Measurements from ENCODE around the gene KRTAP9-1.
A peak's percentile ranks its signal among the peaks of the same experiment; 100 is the strongest.
"Not testable (repeated sequence)": the region's sequence is repeated elsewhere in the genome, so short reads cannot be mapped to it uniquely, and the experiment has no call there.

KRTAP9-1 gene

DNA sequence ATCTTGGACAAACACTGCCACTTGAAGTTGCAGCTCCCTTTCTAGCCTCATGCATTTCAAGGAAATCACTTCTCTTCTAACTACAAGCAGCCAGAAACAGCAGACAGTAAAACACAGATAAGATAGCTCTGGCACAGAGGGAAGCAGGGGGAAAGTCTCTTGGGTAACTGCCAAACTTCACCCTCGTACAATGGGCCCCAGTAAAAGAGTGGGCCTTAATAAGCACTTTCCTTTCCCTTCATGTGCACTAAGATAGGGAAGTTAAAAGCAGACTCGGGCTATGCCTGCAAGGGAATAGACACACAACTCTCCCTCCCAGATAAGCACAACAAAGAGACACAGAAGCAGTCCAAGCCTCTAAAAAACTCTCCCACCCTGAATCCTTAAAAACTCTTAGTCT lies 35.8 kb upstream of the KRTAP9-1 start:
- H3K4me3 ChIP-seq (ENCODE audit: low read depth, low read length), result no peak overlapping the region
- H3K9me3 ChIP-seq (ENCODE audit: control insufficient read depth, insufficient read depth, low read depth, low read length), result no peaks in the 10 kb centered on the region
- CTCF ChIA-PET, result interaction anchor here (1.4 kb wide), 1 partner anchor 495 kb away, joined by 3 read pairs; no protein-coding TSS in a partner anchor
- H3K27ac ChIP-seq (ENCODE audit: extremely low read depth, low read depth, low read length), result no peak overlapping the region
- POLR2A ChIA-PET, result no interaction called here
- TF ChIP-seq ZNF221 (tag by site-specific recombination; IDR thresholded peaks at IDR 0.05; ENCODE audit: borderline replicate concordance), result no peak
- no peak for TF ChIP-seq ZNF791 (tag by site-specific recombination; IDR thresholded peaks at IDR 0.05)
- no peak for TF ChIP-seq MZF1 (tag by site-specific recombination; IDR thresholded peaks at IDR 0.05; ENCODE audit: borderline replicate concordance)
- TF ChIP-seq ZNF391 (tag by site-specific recombination; IDR thresholded peaks at IDR 0.05; ENCODE audit: borderline replicate concordance, low read depth), result no peak
- TF ChIP-seq ZNF623 (tag by site-specific recombination; IDR thresholded peaks at IDR 0.05), result no peak
- no peaks in the 10 kb centered on the region for H3K36me3 ChIP-seq (ENCODE audit: control insufficient read depth in 2 of 2, insufficient read depth in 1 of 2, low read length in 2 of 2)
- H3K4me1 ChIP-seq (ENCODE audit: control insufficient read depth, insufficient read depth, low read length), result no peaks in the 10 kb centered on the region

DNA sequence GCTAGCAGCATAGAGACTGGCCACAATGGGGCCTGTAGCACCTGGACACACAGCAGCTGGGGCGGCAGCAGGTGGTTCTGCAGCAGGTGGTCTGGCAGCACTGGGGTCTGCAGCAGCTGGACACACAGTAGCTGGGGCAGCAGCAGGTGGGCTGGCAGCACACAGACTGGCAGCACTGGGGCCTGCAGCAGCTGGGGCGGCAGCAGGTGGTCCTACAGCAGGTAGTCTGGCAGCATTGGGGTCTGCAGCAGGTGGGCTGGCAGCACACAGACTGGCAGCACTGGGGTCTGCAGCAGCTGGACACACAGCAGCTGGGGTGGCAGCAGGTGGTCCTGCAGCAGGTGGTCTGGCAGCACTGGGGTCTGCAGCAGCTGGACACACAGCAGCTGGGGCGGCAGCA lies 29.5 kb upstream of the KRTAP9-1 start:
- POLR2A ChIA-PET; H3K9me3 ChIP-seq (ENCODE audit: control insufficient read depth, insufficient read depth, low read depth, low read length); H3K36me3 ChIP-seq (ENCODE audit: control insufficient read depth in 2 of 2, insufficient read depth in 1 of 2, low read length in 2 of 2); H3K27ac ChIP-seq (ENCODE audit: extremely low read depth, low read depth, low read length); CTCF ChIA-PET; H3K4me3 ChIP-seq (ENCODE audit: low read depth, low read length); H3K4me1 ChIP-seq (ENCODE audit: control insufficient read depth, insufficient read depth, low read length): not testable (repeated sequence)
- TF ChIP-seq SCRT2 (tag by site-specific recombination; IDR thresholded peaks at IDR 0.05) (peak; percentile 74), SCRT1 (tag by site-specific recombination; IDR thresholded peaks at IDR 0.05; ENCODE audit: borderline replicate concordance) (peak; percentile 94), ZIC2 (tag by site-specific recombination; IDR thresholded peaks at IDR 0.05) (peak; percentile 95)

DNA sequence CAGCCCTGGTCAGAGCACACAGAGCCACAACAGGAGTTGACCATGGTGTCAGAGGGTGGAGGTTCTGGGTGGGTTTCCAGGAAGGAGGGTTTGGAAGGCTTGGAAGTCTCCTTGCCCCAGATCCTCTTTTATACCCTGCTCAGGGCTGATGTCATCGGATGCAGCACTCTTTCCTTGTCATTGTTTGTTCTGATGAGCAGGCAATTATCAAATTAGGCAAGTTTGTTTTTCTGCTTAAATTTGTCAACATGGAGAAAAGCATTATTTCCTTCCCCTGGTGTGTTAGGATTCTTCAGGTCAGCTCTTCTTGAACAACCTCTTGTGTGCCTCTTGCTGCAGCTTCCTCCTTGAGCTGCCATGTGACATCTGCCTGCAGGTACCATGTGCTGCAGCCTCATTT lies 29.0 kb upstream of the KRTAP9-1 start, which contains the start of gene KRTAP4-4:
KRTAP4-4 (minus strand) TSS at position 101 of the 400 bp plus-strand sequence; CDS start at position 44, 57 bp downstream.
- ChIA-PET POLR2A (no interaction called here), CTCF (no interaction called here)
- TF ChIP-seq ZNF660 (tag by site-specific recombination; IDR thresholded peaks at IDR 0.05), result no peak
- TF ChIP-seq, protein P1, sequence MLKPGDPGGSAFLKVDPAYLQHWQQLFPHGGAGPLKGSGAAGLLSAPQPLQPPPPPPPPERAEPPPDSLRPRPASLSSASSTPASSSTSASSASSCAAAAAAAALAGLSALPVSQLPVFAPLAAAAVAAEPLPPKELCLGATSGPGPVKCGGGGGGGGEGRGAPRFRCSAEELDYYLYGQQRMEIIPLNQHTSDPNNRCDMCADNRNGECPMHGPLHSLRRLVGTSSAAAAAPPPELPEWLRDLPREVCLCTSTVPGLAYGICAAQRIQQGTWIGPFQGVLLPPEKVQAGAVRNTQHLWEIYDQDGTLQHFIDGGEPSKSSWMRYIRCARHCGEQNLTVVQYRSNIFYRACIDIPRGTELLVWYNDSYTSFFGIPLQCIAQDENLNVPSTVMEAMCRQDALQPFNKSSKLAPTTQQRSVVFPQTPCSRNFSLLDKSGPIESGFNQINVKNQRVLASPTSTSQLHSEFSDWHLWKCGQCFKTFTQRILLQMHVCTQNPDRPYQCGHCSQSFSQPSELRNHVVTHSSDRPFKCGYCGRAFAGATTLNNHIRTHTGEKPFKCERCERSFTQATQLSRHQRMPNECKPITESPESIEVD (tag by site-specific recombination; IDR thresholded peaks at IDR 0.05), result no peak
- TF ChIP-seq ZNF707 (tag by site-specific recombination; IDR thresholded peaks at IDR 0.05), result no peak
- TF ChIP-seq ZNF140 (tag by site-specific recombination; IDR thresholded peaks at IDR 0.05), result no peak
- no peak for TF ChIP-seq ZNF548 (tag by site-specific recombination; IDR thresholded peaks at IDR 0.05)
- TF ChIP-seq KLF8 (tag by site-specific recombination; IDR thresholded peaks at IDR 0.05), result no peak
- no peak for TF ChIP-seq OSR2 (tag by site-specific recombination; IDR thresholded peaks at IDR 0.05)
- TF ChIP-seq ZNF132 (tag by site-specific recombination; IDR thresholded peaks at IDR 0.05; ENCODE audit: borderline replicate concordance), result no peak
- no peak for TF ChIP-seq PATZ1 (tag by site-specific recombination; IDR thresholded peaks at IDR 0.05)
- no peak for TF ChIP-seq ZNF629 (tag by site-specific recombination; IDR thresholded peaks at IDR 0.05)
- no peak for TF ChIP-seq SETDB1 (IDR thresholded peaks at IDR 0.05; ENCODE audit: insufficient read length, low read length)
- no peak for TF ChIP-seq ZNF223 (tag by site-specific recombination; IDR thresholded peaks at IDR 0.05)
- TF ChIP-seq ZNF747 (tag by site-specific recombination; IDR thresholded peaks at IDR 0.05), result no peak
- no peak for TF ChIP-seq ZNF366 (tag by site-specific recombination; conservative IDR thresholded peaks at IDR 0.05)
- TF ChIP-seq ZNF311 (tag by site-specific recombination; IDR thresholded peaks at IDR 0.05; ENCODE audit: borderline replicate concordance), result no peak
- no peaks in the 10 kb centered on the region for H3K4me1 ChIP-seq (ENCODE audit: control insufficient read depth, insufficient read depth, low read length)
- no peaks in the 10 kb centered on the region for H3K36me3 ChIP-seq (ENCODE audit: control insufficient read depth in 2 of 2, insufficient read depth in 1 of 2, low read length in 2 of 2)
- H3K4me3 ChIP-seq (ENCODE audit: low read depth, low read length), result no peak within 1 kb of the TSS
- H3K27ac ChIP-seq (ENCODE audit: extremely low read depth, low read depth, low read length), result no peak within 1 kb of the TSS
- no peaks in the 10 kb centered on the region for H3K9me3 ChIP-seq (ENCODE audit: control insufficient read depth, insufficient read depth, low read depth, low read length)

All from HEK293 (cell line).